Measurements from ENCODE around the gene TRPM7. TPM values are rescaled to one million over a fixed set of nuclear protein-coding genes. Genes with fewer than 3 reads are reported as not detected.
A peak's percentile ranks its signal among the peaks of the same experiment; 100 is the strongest.

Gene TRPM7
- polyA plus RNA-seq, 2 of the 4 experiments (the other 2 are of a cell fraction), result 25.7 to 47.8 TPM

DNA sequence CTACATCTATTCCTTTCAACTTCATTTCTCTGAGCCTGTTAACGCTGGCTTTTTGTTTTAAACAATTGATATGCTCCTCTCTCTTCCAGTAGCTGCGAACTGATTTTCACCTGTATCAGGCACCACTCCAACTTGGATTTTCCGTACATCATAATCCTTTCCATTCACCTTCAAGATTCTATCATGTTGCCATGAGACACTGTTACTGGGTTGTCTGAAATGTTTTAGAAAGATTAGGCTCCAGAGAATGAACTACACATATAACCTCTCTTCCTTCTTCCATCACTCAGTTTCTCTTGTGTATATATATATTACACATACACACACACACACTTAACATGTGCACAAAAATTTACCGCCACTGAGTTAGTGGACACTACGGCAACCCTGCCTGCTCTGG, 140.0 kb downstream of the TRPM7 start, which contains the start of gene USP50:
USP50 (minus strand) TSS at position 101 of the 400 bp plus-strand sequence. CDS start 141 bp downstream, outside the sequence.
- WGBS (ENCODE audit: missing lambda C conversion rate), result 79% methylated on average over 5 of the region's 5 CpGs
- Histone ChIP-seq H3K9me3 (no peaks in the 10 kb centered on the region), H3K27ac (no peak within 1 kb of the TSS), H3K4me3 (no peak within 1 kb of the TSS), H3K4me1 (no peaks in the 10 kb centered on the region), H3K4me2 (no peak within 1 kb of the TSS)
- FAIRE-seq, result no peak
- CTCF ChIA-PET, result interaction anchor here (0.8 to 1.3 kb wide), 2 partner anchors 80 to 109 kb away, joined by 3 read pairs; no protein-coding TSS in a partner anchor
- TF ChIP-seq POLR2A (IDR thresholded peaks at IDR 0.05; ENCODE audit: low read length) (no peak), MAZ (IDR thresholded peaks at IDR 0.05; ENCODE audit: borderline replicate concordance, low read depth, low read length) (no peak), CBX2 (IDR thresholded peaks at IDR 0.05; ENCODE audit: borderline replicate concordance, low read depth) (no peak), SREBF2 (IDR thresholded peaks at IDR 0.05) (no peak), EHMT2 (IDR thresholded peaks at IDR 0.05; ENCODE audit: low read depth) (no peak), CHD2 (IDR thresholded peaks at IDR 0.05; ENCODE audit: low read length, partially characterized antibody) (no peak), HEYL (CRISPR knock-in tag; IDR thresholded peaks at IDR 0.05) (no peak)
- no peak for ATAC-seq
- DNase-seq (ENCODE audit: low read depth in 1 of 2, low spot score in 1 of 2), result no peak
- POLR2A ChIA-PET, result no interaction called here

DNA sequence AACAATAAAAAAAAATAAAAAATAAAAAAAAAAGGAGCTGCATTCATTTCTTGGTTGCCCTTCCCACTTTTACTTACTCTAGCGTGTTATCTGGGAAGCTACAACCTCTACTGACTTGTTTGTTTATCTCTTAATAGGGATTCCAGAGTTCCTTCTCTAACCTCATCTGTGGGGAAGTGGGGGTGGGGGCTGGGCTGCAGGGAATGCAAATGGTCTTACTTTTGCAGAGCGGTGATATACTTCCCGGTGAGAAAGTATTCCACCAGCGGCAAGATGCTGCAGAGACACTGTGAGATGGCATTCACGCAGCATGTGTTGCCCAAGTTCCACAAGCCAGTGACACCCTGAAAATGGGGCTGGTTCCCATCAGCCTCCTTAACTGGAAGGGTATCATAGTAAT, 142.2 kb downstream of the TRPM7 start:
- no peak for TF ChIP-seq PHF8 (IDR thresholded peaks at IDR 0.05; ENCODE audit: borderline replicate concordance, low read depth)
- no peak for TF ChIP-seq SREBF2 (IDR thresholded peaks at IDR 0.05)
- no peak for TF ChIP-seq RCOR1 (IDR thresholded peaks at IDR 0.05; ENCODE audit: low read depth, low read length)
- TF ChIP-seq, protein P1, sequence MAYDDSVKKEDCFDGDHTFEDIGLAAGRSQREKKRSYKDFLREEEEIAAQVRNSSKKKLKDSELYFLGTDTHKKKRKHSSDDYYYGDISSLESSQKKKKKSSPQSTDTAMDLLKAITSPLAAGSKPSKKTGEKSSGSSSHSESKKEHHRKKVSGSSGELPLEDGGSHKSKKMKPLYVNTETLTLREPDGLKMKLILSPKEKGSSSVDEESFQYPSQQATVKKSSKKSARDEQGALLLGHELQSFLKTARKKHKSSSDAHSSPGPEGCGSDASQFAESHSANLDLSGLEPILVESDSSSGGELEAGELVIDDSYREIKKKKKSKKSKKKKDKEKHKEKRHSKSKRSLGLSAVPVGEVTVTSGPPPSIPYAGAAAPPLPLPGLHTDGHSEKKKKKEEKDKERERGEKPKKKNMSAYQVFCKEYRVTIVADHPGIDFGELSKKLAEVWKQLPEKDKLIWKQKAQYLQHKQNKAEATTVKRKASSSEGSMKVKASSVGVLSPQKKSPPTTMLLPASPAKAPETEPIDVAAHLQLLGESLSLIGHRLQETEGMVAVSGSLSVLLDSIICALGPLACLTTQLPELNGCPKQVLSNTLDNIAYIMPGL (CRISPR knock-in tag; IDR thresholded peaks at IDR 0.05; ENCODE audit: borderline replicate concordance), result no peak
- TF ChIP-seq EHF (CRISPR knock-in tag; IDR thresholded peaks at IDR 0.05), result no peak
- TF ChIP-seq ESRRA (IDR thresholded peaks at IDR 0.05; ENCODE audit: borderline replicate concordance, low read length), result no peak
- no peak for TF ChIP-seq KDM1A (IDR thresholded peaks at IDR 0.05; ENCODE audit: low read depth)
- TF ChIP-seq HOXA7 (CRISPR knock-in tag; IDR thresholded peaks at IDR 0.05), result no peak
- no peak for TF ChIP-seq SMC3 (IDR thresholded peaks at IDR 0.05)
- no peak for TF ChIP-seq CEBPB (IDR thresholded peaks at IDR 0.05)
- TF ChIP-seq POLR2AphosphoS2 (conservative IDR thresholded peaks at IDR 0.05; ENCODE audit: low read length), result no peak
- TF ChIP-seq, protein P2, sequence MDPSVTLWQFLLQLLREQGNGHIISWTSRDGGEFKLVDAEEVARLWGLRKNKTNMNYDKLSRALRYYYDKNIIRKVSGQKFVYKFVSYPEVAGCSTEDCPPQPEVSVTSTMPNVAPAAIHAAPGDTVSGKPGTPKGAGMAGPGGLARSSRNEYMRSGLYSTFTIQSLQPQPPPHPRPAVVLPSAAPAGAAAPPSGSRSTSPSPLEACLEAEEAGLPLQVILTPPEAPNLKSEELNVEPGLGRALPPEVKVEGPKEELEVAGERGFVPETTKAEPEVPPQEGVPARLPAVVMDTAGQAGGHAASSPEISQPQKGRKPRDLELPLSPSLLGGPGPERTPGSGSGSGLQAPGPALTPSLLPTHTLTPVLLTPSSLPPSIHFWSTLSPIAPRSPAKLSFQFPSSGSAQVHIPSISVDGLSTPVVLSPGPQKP (IDR thresholded peaks at IDR 0.05; ENCODE audit: low read depth, low read length), result no peak
- no peak for TF ChIP-seq MYC (IDR thresholded peaks at IDR 0.05; ENCODE audit: borderline replicate concordance, low read length)
- TF ChIP-seq HEYL (CRISPR knock-in tag; IDR thresholded peaks at IDR 0.05), result no peak
- TF ChIP-seq RAD21 (conservative IDR thresholded peaks at IDR 0.05 in 1 of 2, IDR thresholded peaks at IDR 0.05 in 1 of 2), result no peak
- no peak for TF ChIP-seq ZFP36 (IDR thresholded peaks at IDR 0.05; ENCODE audit: borderline replicate concordance, partially characterized antibody)
- Histone ChIP-seq H3K4me2 (no peak overlapping the region), H3K27ac (no peak overlapping the region), H3K9me3 (no peaks in the 10 kb centered on the region), H3K4me1 (no peaks in the 10 kb centered on the region), H3K4me3 (no peak overlapping the region)
- DNase-seq (ENCODE audit: low read depth in 1 of 2, low spot score in 1 of 2) (no peak), FAIRE-seq (no peak), ATAC-seq (no peak)
- 66% methylated on average over 5 of the region's 5 CpGs for WGBS (ENCODE audit: missing lambda C conversion rate)
- ChIA-PET CTCF (interaction anchor here (1.2 to 1.6 kb wide), 3 partner anchors 16 to 342 kb away, joined by 3 to 4 read pairs (median 3); no protein-coding TSS in a partner anchor), POLR2A (no interaction called here)

DNA sequence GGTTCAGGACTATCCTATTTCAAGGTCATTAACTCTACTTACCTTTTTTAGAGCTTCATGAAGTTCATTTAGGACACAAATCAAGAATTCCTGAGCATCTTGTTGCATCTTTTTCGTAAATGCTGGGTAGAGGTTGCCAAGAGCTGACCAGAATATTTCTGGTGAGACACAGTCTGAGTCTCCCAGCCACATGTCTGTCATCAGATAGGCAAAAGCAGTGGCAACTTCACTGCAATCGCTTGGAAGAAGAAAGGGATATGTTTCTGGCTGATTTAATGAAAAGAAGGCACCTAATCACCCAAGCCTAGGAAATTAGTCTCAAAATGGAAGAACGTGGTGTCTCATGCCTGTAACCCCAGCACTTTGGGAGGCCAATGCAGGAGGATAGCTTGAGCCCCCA, 143.0 kb downstream of the TRPM7 start:
- FAIRE-seq (peak; percentile 7), DNase-seq (ENCODE audit: low read depth in 1 of 2, low spot score in 1 of 2) (no peak), ATAC-seq (no peak)
- no peak overlapping the region for H3K27ac ChIP-seq
- H3K4me3 ChIP-seq, result no peak overlapping the region
- no peaks in the 10 kb centered on the region for H3K4me1 ChIP-seq
- TF ChIP-seq SMC3 (IDR thresholded peaks at IDR 0.05) (no peak), NPAS2 (CRISPR knock-in tag; IDR thresholded peaks at IDR 0.05; ENCODE audit: borderline replicate concordance) (no peak), HEYL (CRISPR knock-in tag; IDR thresholded peaks at IDR 0.05) (no peak), RFX5 (IDR thresholded peaks at IDR 0.05) (no peak), NR3C1 (IDR thresholded peaks at IDR 0.05) (no peak), GATA3 (IDR thresholded peaks at IDR 0.05; ENCODE audit: borderline replicate concordance) (no peak), MYC (IDR thresholded peaks at IDR 0.05; ENCODE audit: borderline replicate concordance, low read length) (no peak), KDM1A (IDR thresholded peaks at IDR 0.05; ENCODE audit: low read depth) (no peak), JUNB (IDR thresholded peaks at IDR 0.05) (no peak), RNF2 (IDR thresholded peaks at IDR 0.05; ENCODE audit: borderline replicate concordance, low read depth) (no peak), TP53 (CRISPR knock-in tag; IDR thresholded peaks at IDR 0.05) (no peak), ZNF302 (CRISPR knock-in tag; IDR thresholded peaks at IDR 0.05) (no peak), EHMT2 (IDR thresholded peaks at IDR 0.05; ENCODE audit: low read depth) (no peak)
- TF ChIP-seq, protein P1 (CRISPR knock-in tag; IDR thresholded peaks at IDR 0.05; ENCODE audit: borderline replicate concordance), result no peak
- ChIA-PET CTCF (interaction anchor here (0.7 to 1.6 kb wide), 4 partner anchors 15 to 128 kb away, joined by 3 to 4 read pairs (median 4); no protein-coding TSS in a partner anchor), POLR2A (no interaction called here)
- H3K9me3 ChIP-seq, result no peaks in the 10 kb centered on the region
- no peak overlapping the region for H3K4me2 ChIP-seq
- WGBS (ENCODE audit: missing lambda C conversion rate), result 51% methylated on average over 3 of the region's 3 CpGs

All from A549 (cell line).